Panc1 (cell line): Measurements from ENCODE around the gene RPS6KA1.

ENCODE experiments used
- CTCF ChIP-seq: fragments of 450-650 bp; IDR thresholded peaks from 2 replicates; pipeline ENCODE4 v1.5.1; 2017; ENCODE audit warnings: mild to moderate bottlenecking
- POLR2AphosphoS5 ChIP-seq: IDR thresholded peaks from 2 replicates; pipeline ENCODE4 v1.6.1; 2012; ENCODE audit warnings: mild to moderate bottlenecking, low read depth, low read length, moderate library complexity
- TCF7L2 ChIP-seq: IDR thresholded peaks from 2 replicates; pipeline ENCODE4 v1.6.1; 2011; ENCODE audit warnings: mild to moderate bottlenecking, low read depth, low read length, inconsistent platforms

- TF ChIP-seq CTCF: no peak
- no peak for TF ChIP-seq TCF7L2
- no peak for TF ChIP-seq POLR2AphosphoS5
These were observed 5.4 kb upstream of the RPS6KA1 start for GRCh38 chr1:26524181-26524580.
